CD4-positive, alpha-beta memory T cell (primary cell): ENCODE measurements around the gene TUBD1. TPM values are rescaled to one million over a fixed set of nuclear protein-coding genes. Genes with fewer than 3 reads are reported as not detected.

Experiments
- CTCF ChIA-PET: fragments of 350-600 bp; sonication (Branson Sonifier 250); formaldehyde crosslinking; loops from one replicate; lab custom pipeline; 2021; ENCODE audit warnings: inconsistent platforms; ENCODE audit not compliant: partially characterized antibody; lab: Charles Lee
- POLR2A ChIA-PET: fragments of 350-600 bp; sonication (Branson Sonifier 250); formaldehyde crosslinking; loops from one replicate; lab custom pipeline; 2021; ENCODE audit not compliant: partially characterized antibody; lab: Charles Lee
- DNase-seq, 5 donors: peaks; one replicate each; pipeline versions ENCODE4 v3.0.0 to v3.0.0-alpha.2; 2020 to 2022; ENCODE audit warnings: mixed read lengths in 1 of 5
- H3K27ac ChIP-seq: one replicate; pipeline ENCODE4 v1.7.0; 2013; ENCODE audit warnings: low read depth, low read length
- H3K27me3 ChIP-seq: 2 replicates; pipeline ENCODE4 v1.7.0; 2013; ENCODE audit warnings: mild to moderate bottlenecking, low read length, moderate library complexity; ENCODE audit not compliant: insufficient read depth
- H3K36me3 ChIP-seq: 2 replicates; pipeline ENCODE4 v1.7.0; 2013; ENCODE audit warnings: mild to moderate bottlenecking, low read length, moderate library complexity; ENCODE audit not compliant: insufficient read depth
- H3K4me1 ChIP-seq: 2 replicates; pipeline ENCODE4 v1.7.0; 2013; ENCODE audit warnings: mild to moderate bottlenecking, low read length, moderate library complexity; ENCODE audit not compliant: insufficient read depth
- H3K4me3 ChIP-seq, 2 donors: one replicate each; pipeline ENCODE4 v1.7.0; 2013; ENCODE audit warnings: low read length in 2 of 2, mild to moderate bottlenecking in 1 of 2
- H3K9me3 ChIP-seq, 2 donors: one replicate each; pipeline ENCODE4 v1.7.0; 2013; ENCODE audit warnings: low read length in 2 of 2, control low read depth in 1 of 2; ENCODE audit not compliant: control insufficient read depth in 1 of 2
- H3K27ac Mint-ChIP-seq, 7 donors: one replicate each; pipeline ENCODE4 v1.8.0; 2020 to 2021; ENCODE audit warnings: mixed read lengths in 7 of 7, mild to moderate bottlenecking in 6 of 7, inconsistent platforms in 3 of 7, moderate library complexity in 3 of 7
- H3K27me3 Mint-ChIP-seq, 2 donors: one replicate each; pipeline ENCODE4 v1.8.0; 2020 to 2021; ENCODE audit warnings: mixed read lengths in 2 of 2
- H3K36me3 Mint-ChIP-seq, 2 donors: one replicate each; pipeline ENCODE4 v1.8.0; 2020 to 2021; ENCODE audit warnings: mixed read lengths in 2 of 2, inconsistent platforms in 1 of 2, mild to moderate bottlenecking in 1 of 2
- H3K4me1 Mint-ChIP-seq, 4 donors: one replicate each; pipeline ENCODE4 v1.8.0; 2020 to 2021; ENCODE audit warnings: mixed read lengths in 4 of 4, mild to moderate bottlenecking in 1 of 4
- H3K4me3 Mint-ChIP-seq, 8 donors: one replicate each; pipeline ENCODE4 v1.8.0; 2020 to 2021; ENCODE audit warnings: mixed read lengths in 8 of 8, mild to moderate bottlenecking in 7 of 8, moderate library complexity in 6 of 8, inconsistent platforms in 3 of 8
- H3K9me3 Mint-ChIP-seq, 8 donors: one replicate each; pipeline ENCODE4 v1.8.0; 2020 to 2021; ENCODE audit warnings: mixed read lengths in 8 of 8, mild to moderate bottlenecking in 5 of 8, inconsistent platforms in 3 of 8, moderate library complexity in 1 of 8
- intact Hi-C: fragments of 100-400 bp; cut with micrococcal nuclease; formaldehyde crosslinking; loops from one replicate; pipeline ENCODE4 v1.15.1; 2023
- polyA plus RNA-seq, 2 donors: library from polyadenylated mRNA; unstranded; fragments of 300-500 nt; fragmentation: Illumina TruSeq; gene quantifications; one replicate each; pipeline ENCODE4 v1.2.3, GENCODE V29; 2021
- total RNA-seq, 2 experiments: library from RNA; stranded (reverse); gene quantifications; one replicate each; pipeline ENCODE4 v1.2.3, GENCODE V29; 2021

TUBD1 gene
- total and polyA plus RNA-seq, 4 experiments from 2014 or later: 13.6 to 44.0 (median 32.5) TPM

DNA sequence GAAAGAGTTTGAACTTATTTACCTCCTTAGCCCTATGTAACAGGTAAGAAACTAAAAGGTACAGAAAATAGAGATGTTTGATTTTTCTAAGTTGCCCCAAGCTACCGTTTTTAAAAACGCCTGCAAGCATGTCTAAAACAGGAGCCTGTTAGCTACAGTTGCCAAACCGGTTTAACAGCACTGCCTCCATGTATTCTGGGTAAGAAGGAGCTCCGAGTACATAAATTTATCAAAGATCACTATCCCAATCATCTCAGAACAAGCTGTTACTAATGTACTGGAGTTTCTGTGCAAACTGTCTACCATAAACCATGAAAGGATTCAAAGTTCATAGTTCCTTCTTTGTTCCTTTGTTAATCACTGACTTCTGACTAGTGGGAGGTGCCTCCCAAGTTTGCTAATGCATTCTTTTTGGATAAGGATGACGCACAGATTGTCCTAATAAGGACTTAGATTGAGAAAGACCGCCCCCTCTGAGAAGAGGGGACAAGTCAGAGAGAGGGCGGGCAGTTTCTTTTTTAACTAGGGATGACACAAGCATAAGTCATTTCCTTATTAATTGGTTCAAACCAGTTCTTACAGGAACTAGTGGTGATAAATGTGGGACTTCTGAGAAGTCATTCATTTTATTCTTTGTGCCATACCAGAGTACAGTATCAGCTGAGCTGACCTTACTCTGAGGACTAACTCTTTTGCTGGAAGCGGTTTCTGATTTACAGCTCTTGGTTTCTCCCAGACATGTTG, 55.3 kb downstream of the TUBD1 start:
- Mint-ChIP-seq H3K36me3 (peaks cover 33 to 39% of the 10 kb centered on the region in 2 donors), H3K27ac (peak overlapping the region; percentile 96 to 99 (median 98)), H3K27me3 (no peaks in the 10 kb centered on the region), H3K4me3 (peak overlapping the region; percentile 94 to 100 (median 97)), H3K9me3 (peaks cover 0 to 2% (median 0%) of the 10 kb centered on the region in 8 donors), H3K4me1 (peaks cover 23 to 59% (median 35%) of the 10 kb centered on the region in 4 donors)
- DNase-seq: peak; percentile 84 to 95 (median 91)
- intact Hi-C loops: loop anchor here (1.0 to 2.0 kb wide), 3 partner anchors 8 to 55 kb away; partner anchors contain the start of genes RPS6KB1 and TUBD1
- H3K4me1 ChIP-seq: peaks cover 19% of the 10 kb centered on the region
- no peaks in the 10 kb centered on the region for H3K9me3 ChIP-seq
- no peaks in the 10 kb centered on the region for H3K36me3 ChIP-seq
- CTCF ChIA-PET: interaction anchor here (0.6 to 6.9 kb wide), 10 partner anchors 9 to 86 kb away, joined by 3 to 132 read pairs (median 8); no protein-coding TSS in a partner anchor
- POLR2A ChIA-PET: interaction anchor here (0.7 to 18.0 kb wide), 18 partner anchors 9 to 762 kb away, joined by 3 to 365 read pairs (median 4); partner anchors contain the start of genes PPM1D, RPS6KB1, TRIM37 and TUBD1
- peak overlapping the region; percentile 93 for H3K27ac ChIP-seq
- no peaks in the 10 kb centered on the region for H3K27me3 ChIP-seq
- peak overlapping the region; percentile 78 to 94 for H3K4me3 ChIP-seq

GRCh38 chr17:59832883-59833379, 59.8 kb downstream of the TUBD1 start:
- H3K9me3 Mint-ChIP-seq: no peaks in the 10 kb centered on the region
- no peak overlapping the region for H3K4me3 ChIP-seq
- H3K4me1 ChIP-seq: peaks cover 64% of the 10 kb centered on the region
- no peaks in the 10 kb centered on the region for H3K27me3 ChIP-seq
- H3K4me1 Mint-ChIP-seq: peaks cover 43 to 61% (median 52%) of the 10 kb centered on the region in 4 donors
- H3K36me3 ChIP-seq: no peaks in the 10 kb centered on the region
- peaks cover 3 to 6% of the 10 kb centered on the region in 2 donors for H3K36me3 Mint-ChIP-seq
- DNase-seq: no peak
- H3K4me3 Mint-ChIP-seq: no peak overlapping the region
- POLR2A ChIA-PET: interaction anchor here (0.7 to 10.3 kb wide), 6 partner anchors 7 to 79 kb away, joined by 3 to 206 read pairs (median 3); no protein-coding TSS in a partner anchor
- H3K27ac Mint-ChIP-seq: peak overlapping the region in 5 of 7 donors; percentile 16 to 74 (median 56)
- H3K27me3 Mint-ChIP-seq: no peaks in the 10 kb centered on the region
- CTCF ChIA-PET: interaction anchor here (0.7 to 3.2 kb wide), 8 partner anchors 8 to 156 kb away, joined by 3 to 25 read pairs (median 3); no protein-coding TSS in a partner anchor
- H3K27ac ChIP-seq: no peak overlapping the region
- intact Hi-C loops: no loop called here
- no peaks in the 10 kb centered on the region for H3K9me3 ChIP-seq

- Histone ChIP-seq H3K4me1 (peaks cover 70% of the 10 kb centered on the region), H3K9me3 (no peaks in the 10 kb centered on the region), H3K36me3 (no peaks in the 10 kb centered on the region), H3K4me3 (no peak overlapping the region), H3K27ac (peak overlapping the region; percentile 35), H3K27me3 (no peaks in the 10 kb centered on the region)
- intact Hi-C loops: no loop called here
- Mint-ChIP-seq H3K27ac (peak overlapping the region; percentile 81 to 97 (median 87)), H3K4me1 (peaks cover 50 to 67% (median 57%) of the 10 kb centered on the region in 4 donors), H3K27me3 (no peaks in the 10 kb centered on the region), H3K9me3 (no peaks in the 10 kb centered on the region), H3K36me3 (peaks cover 1 to 3% of the 10 kb centered on the region in 2 donors), H3K4me3 (peak overlapping the region in 3 of 8 donors; percentile 15 to 61 (median 22))
- ChIA-PET CTCF (interaction anchor here (1.2 to 3.2 kb wide), 3 partner anchors 28 to 77 kb away, joined by 3 to 25 read pairs (median 3); no protein-coding TSS in a partner anchor), POLR2A (interaction anchor here (0.6 to 10.3 kb wide), 7 partner anchors 9 to 72 kb away, joined by 3 to 206 read pairs (median 4); no protein-coding TSS in a partner anchor)
- DNase-seq: no peak
Measured at GRCh38 chr17:59830846-59831486, 61.8 kb downstream of the TUBD1 start.

DNA sequence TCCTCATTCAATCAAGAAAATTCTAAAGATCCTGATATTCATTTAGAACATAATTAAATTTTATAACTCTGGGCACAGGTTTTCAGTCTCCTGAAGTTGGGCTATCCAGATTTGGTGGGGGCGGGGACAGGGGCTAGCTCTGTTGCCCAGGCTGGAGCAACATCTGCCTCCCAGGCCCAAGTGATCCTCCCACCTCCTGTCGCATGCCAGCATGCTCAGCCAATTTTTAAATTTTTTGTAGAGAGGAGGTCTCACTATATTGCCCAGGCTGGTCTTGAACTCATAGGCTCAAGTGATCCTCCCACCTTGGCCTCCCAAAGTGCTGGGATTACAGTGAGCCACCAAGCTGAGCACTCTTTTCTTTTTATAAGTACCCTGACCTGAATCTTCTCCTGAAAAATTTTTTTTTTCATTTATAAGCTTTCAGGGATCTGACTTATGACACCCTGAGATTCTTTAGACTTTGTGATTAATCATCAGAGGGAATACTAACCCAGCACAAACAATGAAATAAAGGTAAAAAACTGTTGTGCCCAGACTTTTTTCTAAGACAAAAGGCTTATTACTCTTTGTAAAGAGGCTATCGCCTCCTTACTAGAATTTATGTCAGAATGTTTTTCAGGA, 62.6 kb downstream of the TUBD1 start:
- Mint-ChIP-seq H3K4me3 (peak overlapping the region in 6 of 8 donors; percentile 47 to 87 (median 74)), H3K9me3 (no peaks in the 10 kb centered on the region), H3K36me3 (peaks cover 1 to 3% of the 10 kb centered on the region in 2 donors), H3K4me1 (peaks cover 56 to 76% (median 65%) of the 10 kb centered on the region in 4 donors), H3K27me3 (no peaks in the 10 kb centered on the region), H3K27ac (peak overlapping the region; percentile 89 to 97 (median 96))
- CTCF ChIA-PET: interaction anchor here (0.6 to 3.6 kb wide), 4 partner anchors 20 to 76 kb away, joined by 3 to 25 read pairs (median 12); no protein-coding TSS in a partner anchor
- H3K4me1 ChIP-seq: peaks cover 78% of the 10 kb centered on the region
- POLR2A ChIA-PET: interaction anchor here (0.7 to 10.3 kb wide), 5 partner anchors 10 to 76 kb away, joined by 3 to 206 read pairs (median 26); no protein-coding TSS in a partner anchor
- no peaks in the 10 kb centered on the region for H3K36me3 ChIP-seq
- peak overlapping the region in 1 of 2 donors; percentile 34 for H3K4me3 ChIP-seq
- H3K9me3 ChIP-seq: no peaks in the 10 kb centered on the region
- H3K27me3 ChIP-seq: no peaks in the 10 kb centered on the region
- peak overlapping the region; percentile 74 for H3K27ac ChIP-seq
- DNase-seq: no peak
- intact Hi-C loops: no loop called here

DNA sequence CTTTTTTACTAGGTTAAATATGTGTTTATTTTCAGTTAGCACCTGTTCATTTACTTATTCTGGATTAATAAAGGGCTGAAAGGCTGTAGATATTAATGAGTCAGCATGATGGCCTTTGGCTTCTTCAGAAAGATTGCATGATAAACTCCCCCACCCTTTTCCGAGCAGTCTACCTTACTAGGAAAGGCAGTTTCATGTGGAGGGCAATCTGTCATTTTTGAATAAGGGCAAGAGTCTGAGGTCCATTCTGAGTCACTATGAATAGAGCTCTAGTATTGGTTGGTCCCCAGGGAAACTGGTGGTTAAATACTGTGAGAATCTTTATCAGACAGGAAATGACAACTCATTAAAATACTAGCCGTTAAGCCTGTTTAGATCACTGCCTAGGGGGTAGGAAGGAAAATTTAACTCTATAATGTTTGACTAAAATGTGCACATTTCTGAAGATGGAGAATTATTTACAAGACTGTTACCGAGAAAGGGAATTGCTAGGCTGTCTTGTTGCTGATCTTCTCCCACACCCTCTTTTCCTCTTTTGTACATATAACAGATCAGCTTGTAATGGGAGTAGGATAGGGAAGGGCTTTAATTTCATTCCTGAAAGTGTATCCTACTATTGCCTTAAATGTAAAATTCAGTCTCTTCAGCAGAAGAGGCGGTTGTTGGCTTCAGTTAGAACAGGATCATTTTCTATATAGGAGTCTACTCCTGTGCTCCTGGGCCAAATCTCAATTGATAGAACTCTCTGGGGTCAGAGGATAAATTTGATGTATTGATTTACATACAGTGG, 63.3 kb downstream of the TUBD1 start:
- Histone ChIP-seq H3K27ac (peak overlapping the region; percentile 74), H3K36me3 (no peaks in the 10 kb centered on the region), H3K9me3 (no peaks in the 10 kb centered on the region), H3K27me3 (no peaks in the 10 kb centered on the region), H3K4me3 (peak overlapping the region in 1 of 2 donors; percentile 34), H3K4me1 (peaks cover 78% of the 10 kb centered on the region)
- DNase-seq: peak; percentile 36 to 83 (median 44)
- Mint-ChIP-seq H3K27me3 (no peaks in the 10 kb centered on the region), H3K36me3 (peaks cover 1 to 3% of the 10 kb centered on the region in 2 donors), H3K4me1 (peaks cover 56 to 76% (median 65%) of the 10 kb centered on the region in 4 donors), H3K4me3 (peak overlapping the region; percentile 71 to 88 (median 78)), H3K9me3 (no peaks in the 10 kb centered on the region), H3K27ac (peak overlapping the region; percentile 89 to 97 (median 96))
- POLR2A ChIA-PET: interaction anchor here (2.1 to 10.3 kb wide), 5 partner anchors 11 to 76 kb away, joined by 6 to 206 read pairs (median 26); no protein-coding TSS in a partner anchor
- intact Hi-C loops: loop anchor here (1.0 kb wide), 2 partner anchors 8 to 43 kb away; no protein-coding TSS in a partner anchor
- CTCF ChIA-PET: interaction anchor here (0.6 to 5.0 kb wide), 7 partner anchors 9 to 77 kb away, joined by 3 to 34 read pairs (median 6); no protein-coding TSS in a partner anchor
